DLD1 (cell line): ENCODE measurements around the gene FHIT.

Experiments used
- in situ Hi-C: cut with HindIII; loops from 2 replicates; pipeline ENCODE4 v1.10.0; 2017; ENCODE audit warnings: low sequenced_read_pairs

The FHIT gene

DNA sequence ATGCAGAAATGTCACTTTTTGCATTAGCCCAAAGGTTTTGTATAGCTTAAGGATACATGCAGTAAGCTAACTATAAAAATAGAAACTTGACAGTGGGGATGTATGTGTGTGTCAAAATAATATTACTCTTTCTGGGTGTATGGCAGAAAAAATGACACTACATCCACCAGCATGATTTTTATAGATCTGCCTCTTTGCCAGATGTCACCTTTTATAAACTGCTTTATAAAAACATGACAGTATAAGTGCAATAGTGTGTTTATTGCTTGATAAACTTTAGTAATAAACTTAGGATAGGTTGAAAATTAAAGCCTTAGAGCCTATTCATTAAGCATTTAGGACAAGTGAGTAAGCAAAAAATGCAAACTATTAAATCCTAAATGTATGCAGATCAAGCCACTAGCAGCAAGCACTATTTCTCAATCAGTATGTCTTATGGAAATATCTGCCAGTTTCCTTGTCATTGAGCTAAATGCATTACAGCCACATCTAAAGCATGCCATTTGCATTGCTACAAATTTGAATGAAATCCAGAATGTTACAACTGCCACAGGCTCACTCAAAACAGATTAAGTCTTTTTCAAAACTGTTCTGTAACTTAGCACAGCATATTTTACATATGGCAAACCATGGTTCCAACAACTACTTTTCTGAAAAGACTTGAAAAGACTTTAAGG lies 935.0 kb downstream of the FHIT start:
- in situ Hi-C loops: no loop called here

DNA sequence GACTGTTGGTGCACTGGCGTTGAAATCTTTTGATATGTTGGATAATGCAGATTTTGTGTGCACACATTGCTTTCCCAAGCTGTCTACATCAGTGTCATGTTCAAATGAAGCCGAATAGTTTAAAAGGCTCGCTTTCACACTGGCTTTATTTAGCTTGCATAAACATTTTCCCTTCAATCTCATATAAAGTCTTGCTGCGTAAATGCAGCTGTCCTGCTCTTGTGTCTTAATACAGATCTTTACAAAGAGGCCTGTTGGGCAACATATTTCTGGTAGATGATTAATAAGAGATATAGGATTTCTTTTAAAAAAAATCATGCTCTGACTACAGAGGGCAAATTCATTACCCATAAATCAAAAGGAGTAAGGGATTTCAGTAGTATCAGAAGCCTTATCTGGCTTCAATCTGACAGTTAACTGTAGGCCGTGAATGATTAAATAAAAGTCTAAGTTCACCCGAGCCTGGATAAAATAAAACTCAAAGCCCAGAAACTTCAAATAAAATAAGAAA lies 937.2 kb downstream of the FHIT start:
- in situ Hi-C loops: no loop called here

DNA sequence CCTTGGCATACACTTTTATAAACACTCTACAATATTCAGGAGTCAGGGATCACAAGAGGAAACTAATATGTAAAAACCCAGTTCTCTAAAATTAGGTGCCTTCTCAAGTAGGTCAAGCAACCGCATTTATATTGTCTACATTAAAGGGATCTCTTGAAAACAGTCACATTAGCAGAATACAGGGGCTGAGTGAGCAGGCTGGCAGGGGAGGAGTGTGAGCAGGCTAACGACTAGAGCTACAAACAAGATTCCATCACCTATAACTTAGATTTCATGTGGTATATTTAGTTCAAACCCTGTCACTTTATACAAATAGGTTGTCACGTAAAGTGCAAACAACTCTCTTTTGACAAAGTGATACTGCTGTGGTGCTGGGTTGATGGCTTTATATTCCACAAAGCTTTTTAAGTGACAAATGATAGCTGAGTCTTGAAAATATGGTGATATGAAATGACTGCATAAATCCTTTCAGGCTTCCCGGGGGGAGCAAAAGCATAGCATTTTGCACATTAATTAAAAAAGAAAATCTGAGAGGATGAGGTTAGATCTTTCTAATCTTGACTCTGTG lies 937.9 kb downstream of the FHIT start:
- in situ Hi-C loops: no loop called here

DNA sequence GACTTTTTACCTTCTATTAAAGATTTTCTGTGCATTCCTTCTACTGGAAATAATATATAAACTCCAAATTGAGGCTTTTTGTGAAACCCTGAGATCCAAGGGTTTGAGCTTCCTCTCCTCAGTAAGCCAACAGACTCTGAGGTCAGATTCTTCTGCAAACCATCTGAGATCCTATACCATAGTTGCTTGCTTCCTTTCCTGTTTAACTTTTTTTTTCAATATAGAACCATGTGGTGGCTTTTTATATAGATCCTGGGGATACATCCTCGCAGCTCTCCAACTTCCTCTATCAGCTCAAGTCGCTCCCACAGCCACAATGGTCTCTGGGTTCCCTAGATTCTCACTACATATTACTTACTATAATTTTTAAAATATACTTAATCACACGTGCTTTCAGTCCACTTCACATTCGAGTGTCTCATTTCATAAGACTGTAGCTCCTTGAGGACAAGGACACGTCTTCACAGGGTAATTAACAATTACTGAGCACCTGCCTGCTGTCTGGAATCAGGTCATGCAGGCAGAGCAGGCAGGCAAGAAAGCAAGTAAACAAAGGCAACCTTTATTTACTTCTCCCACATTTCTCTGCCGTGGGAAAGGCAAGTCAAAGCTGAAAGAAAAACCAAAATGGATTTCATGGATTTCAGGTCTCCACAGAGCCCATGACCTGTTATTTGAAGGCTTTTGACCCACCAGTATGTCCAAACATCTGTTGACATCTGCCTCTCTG lies 941.5 kb downstream of the FHIT start:
- in situ Hi-C loops: no loop called here

DNA sequence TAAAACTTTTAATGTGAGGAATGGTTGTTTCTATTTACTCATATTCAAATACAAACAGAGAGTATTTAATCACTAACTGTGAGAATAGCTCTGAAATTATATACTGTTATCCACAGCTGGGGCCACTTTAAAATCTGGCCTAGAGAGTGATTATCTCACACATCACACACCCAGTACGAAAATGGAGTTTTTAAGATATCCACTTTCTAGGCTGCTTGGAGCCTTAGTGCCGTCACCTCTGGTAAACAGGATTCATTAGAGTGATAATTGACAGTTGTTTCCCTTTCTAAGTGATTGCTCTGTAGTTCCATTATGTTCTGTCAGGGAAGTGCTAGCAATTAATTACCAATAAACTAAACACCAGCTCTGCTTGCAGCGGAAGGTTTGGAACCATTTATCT lies 942.4 kb downstream of the FHIT start:
- in situ Hi-C loops: no loop called here

DNA sequence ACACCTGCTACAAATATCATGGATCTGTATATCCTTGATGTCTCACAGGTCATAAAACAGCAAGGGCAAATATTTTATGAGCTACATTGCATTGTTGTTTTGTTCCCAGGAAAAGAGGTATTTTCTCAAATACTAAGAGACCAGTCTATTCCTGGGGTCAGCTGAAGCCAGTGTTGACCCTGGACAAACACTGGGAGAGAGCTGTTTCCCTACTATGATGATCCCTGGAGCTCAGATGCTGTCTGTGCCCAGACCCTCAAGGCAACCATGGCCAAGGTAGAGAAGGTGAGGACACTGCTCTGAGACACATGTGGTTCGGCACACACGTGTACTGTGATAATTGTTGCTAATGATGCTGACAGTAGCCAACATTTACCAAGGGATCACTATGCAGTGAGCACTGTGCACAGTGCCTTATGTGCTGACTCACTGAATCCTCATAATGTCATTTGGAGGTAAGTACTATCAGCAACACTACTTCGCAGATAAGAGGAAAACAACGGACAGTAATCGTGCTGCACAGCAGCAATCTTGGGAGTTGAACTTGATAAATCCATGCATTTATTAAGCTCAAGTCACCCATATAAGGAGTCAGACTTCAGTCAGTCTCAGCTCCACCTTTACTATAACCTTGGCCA lies 943.6 kb downstream of the FHIT start:
- in situ Hi-C loops: no loop called here

DNA sequence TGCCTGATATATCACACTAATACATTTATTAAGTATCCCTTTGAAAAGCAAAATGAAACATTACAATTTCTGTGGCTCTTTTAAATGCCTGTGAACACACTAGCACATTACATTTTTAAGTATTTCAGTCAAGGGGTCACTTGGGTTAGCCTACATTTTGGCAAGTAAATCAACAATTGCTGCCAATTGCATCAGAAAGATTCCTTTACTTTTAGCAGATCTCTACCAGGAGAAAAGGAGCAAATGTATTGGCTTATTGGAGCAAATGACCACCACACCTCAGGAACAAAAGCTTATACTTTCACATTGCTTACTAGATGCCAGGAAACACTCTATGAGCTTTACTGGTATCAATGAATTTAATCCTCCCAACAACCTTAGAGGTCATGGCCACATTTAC lies 947.1 kb downstream of the FHIT start:
- in situ Hi-C loops: no loop called here

DNA sequence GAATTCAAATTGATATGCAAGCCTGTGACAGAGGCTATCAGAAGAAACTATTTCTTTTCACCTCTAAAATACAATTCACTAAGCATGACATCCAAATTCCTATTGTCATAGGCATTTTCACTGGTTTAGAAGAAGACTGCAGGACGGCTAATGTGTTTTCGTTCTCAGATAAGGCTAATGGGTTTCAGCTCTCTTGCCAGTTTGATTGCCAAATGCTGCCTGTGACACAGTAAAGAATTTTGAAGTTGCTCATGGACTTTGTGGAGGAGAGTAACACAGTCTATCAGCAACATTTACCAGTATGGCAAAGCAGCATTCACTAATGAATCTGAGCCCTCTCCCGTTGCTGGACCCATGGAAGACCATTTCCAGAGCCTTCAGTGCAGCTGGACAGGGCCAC lies 948.1 kb downstream of the FHIT start:
- in situ Hi-C loops: no loop called here

DNA sequence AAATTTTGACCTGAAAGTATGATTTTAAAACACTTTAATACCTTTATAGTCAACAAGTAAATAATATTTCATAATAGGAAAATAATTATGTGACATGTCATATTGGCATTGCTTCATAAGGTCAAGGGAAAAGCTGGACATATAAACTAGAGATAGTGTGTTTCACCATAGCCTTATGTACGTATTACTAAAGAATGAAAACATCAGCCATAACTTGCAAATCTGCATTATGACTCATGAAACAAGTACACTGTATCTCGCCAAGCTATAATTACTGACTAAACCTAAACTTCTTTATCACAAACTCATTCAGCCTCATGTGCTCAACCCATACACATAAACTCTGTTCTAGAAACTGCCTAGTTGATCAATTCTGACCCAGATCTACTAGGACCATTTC lies 950.1 kb downstream of the FHIT start:
- in situ Hi-C loops: no loop called here

DNA sequence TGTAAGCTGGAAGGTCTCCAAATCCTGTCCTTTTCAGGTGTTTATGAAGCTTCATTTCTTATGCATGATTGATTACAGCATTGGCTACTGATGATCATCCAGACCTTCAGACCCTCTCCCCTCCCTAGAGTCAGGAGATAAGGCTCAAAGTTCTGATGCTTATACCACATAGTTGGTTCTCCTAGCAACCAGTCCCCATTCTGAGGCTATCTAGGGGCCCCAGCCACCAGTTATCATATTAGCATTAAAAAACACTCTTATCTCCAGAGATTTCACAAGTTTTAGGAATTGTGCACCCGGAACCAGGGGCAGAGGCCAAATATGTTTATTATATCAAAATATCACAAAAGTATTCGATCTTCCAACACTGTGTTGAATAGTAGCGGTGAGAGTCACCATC lies 953.1 kb downstream of the FHIT start:
- in situ Hi-C loops: no loop called here

DNA sequence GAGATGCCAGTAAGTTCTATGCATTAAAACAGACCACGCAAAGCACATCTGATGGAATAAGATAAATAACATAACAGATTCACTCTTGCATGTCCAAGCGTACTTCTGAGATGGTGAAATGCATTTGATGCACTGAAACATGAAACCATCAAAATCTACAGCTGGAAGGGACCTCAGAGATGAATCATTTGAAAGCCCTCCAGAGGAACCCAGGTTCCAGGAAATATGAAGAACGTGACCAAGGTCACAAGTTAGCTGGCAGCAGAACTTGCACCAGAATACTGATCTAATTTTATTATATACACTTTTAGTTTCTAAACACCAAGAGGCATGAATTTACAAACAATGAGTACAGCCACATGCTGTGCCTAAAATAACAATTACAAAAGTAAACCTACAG lies 957.1 kb downstream of the FHIT start:
- in situ Hi-C loops: no loop called here

DNA sequence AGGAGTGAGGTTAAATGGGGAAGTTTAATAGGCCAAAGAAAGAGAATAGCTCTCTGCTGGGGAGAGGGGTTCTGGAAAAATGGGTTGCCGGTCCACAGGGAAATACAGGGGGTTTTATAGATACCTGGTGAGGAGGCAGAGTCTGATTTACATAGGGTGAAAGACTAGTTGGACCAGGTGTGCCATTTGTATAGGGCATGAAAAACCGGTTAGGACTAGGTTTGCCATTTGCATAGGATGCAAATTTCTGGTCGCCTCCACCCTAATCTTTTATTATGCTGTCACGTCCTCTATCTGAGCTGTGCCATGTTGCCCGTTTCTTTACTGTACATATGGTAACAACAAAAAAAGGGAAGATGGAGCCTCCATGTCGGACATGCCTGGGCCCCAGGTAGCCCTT lies 960.1 kb downstream of the FHIT start:
- in situ Hi-C loops: no loop called here

DNA sequence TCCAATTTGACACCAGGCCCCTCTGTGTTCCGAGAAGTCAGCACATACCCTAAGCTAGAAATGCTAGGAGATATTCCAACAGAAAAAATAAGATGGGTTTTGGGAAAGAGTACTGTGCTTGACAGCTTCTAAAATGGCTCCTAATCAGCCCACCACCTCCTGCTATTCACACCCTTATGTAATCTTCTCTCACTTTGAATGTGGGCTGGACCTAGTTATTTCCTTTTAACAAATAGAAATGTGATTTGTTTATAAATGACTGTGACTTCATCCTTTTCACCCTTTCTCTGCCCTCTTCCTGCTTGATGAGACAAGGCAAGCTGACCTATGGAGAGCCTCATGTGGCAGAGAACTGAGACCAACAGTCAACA lies 961.1 kb downstream of the FHIT start:
- in situ Hi-C loops: no loop called here

DNA sequence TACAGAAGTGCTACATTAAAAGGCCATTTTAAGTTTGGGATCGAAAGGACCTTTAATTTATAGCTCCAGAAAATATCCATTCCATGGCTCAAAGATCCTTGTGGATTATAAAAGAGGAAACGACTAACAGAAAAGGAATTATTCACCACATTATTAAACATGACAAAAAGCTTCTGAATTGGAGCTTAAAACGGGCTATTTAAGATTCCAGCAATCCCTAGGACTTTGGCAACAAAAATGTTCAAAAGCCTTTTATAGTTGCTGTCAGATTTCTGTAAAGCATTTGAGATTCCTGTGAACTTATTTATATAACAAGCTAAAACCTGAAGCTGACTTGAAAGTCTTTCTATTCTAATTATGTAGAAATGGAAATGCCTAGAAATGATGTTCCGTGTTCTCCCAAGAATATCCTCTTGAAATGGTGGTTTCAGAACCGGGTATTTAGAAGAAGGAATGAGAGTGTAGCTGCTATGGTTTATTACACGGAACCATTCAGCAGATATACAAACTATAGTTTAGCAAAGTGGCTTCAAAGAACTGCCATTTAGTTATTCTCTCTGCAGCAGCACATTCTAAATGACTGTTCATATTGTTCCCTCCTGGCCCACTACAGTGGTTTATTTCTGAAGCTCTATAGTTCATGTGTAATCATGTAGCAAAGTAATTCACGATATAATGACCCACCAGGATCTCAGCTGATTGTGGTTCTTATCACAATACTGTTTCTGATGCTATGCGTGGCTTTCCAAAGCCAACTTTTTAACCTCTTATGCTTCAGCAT lies 961.7 kb downstream of the FHIT start:
- in situ Hi-C loops: no loop called here

DNA sequence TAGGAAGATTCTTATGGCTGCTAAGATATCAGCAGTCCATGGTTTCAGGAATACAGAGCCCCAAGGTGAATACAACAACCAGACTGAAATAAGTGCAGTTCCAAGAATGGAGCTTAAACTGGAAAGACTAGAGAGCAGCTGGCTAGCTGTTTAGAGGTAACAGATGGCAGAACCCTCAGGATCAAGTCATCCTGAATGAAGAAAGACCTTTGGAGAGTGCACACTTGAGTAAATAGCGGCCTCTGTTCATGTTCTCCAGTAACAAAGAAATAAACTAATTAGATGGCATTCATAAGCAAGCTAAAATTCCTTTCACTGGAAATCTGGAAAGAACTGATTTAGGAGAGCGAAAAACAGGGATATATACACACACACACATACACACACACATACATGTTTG lies 968.4 kb downstream of the FHIT start:
- in situ Hi-C loops: no loop called here

DNA sequence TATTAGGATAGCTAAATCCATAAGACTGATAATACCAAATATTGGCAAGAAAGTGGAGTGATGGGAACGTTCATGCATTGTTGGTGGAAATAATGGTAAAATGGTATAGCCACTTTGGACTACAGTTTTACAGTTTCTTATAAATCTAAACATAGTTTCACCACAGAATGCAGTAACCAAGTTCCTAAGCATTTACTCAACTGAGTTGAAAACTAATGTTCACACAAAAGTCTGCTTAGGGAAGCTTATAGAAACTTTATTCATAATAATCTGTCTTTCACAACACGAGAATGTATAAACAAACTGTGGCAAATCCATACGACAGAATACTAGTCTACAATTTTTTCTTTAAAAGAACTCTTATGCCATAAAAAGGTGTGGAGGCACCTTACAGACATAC lies 969.3 kb downstream of the FHIT start:
- in situ Hi-C loops: no loop called here

DNA sequence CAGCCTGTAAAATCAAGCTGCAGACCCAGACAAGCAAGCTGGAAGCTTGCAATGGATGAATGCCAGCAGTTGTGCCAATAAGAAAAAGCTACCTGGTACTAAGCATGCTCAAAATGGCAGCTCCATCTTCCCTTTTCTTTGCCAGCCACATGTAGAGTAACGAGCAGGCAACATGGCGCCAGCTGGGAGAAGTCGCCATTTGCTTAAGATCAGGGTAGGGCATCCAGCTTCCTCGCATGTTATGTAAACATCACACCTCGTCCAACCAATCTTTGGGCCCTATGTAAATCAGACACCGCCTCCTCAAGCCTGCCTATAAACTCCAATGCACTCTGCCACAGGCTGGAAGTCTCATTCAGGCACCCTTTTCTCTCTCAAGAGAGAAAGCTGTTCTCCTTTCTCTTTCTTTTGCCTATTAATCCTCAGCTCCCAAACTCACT lies 973.9 kb downstream of the FHIT start:
- in situ Hi-C loops: no loop called here

DNA sequence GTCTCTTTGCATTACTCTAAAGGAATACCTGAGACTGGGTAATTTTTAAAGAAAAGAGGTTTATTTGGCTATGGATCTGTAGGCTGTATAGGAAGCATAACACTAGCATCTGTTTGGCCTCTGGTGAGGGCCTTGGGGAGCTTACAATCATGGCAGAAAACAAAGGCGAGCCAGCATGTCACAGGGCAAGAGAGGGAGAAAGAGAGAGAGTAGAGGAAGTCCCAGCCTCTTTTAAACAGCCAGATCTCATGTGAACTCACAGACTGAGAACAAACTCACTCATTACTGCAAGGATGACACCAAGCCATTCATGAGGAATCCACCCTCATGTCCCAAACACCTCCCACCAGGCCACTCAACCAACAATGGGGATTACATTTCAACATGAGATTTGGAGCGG lies 974.6 kb downstream of the FHIT start:
- in situ Hi-C loops: no loop called here

DNA sequence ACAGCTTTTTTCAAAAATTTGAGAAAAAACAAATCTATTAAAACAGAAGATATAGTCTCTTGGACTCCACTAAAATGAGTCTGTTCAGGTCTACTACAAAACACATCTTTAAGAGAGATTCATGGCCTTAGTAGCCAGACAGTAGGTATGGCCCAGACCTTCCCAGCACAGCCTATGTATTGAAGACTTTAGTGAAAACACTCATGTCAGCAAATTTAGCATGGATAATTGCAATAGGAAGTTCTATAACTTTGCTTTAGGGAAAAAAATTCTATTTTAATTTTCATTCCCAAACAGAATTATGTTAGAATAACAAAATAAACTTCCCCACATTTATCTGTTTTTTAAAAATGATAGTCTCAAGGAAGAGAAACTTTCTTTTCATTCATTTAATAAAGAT lies 976.6 kb downstream of the FHIT start:
- in situ Hi-C loops: no loop called here

DNA sequence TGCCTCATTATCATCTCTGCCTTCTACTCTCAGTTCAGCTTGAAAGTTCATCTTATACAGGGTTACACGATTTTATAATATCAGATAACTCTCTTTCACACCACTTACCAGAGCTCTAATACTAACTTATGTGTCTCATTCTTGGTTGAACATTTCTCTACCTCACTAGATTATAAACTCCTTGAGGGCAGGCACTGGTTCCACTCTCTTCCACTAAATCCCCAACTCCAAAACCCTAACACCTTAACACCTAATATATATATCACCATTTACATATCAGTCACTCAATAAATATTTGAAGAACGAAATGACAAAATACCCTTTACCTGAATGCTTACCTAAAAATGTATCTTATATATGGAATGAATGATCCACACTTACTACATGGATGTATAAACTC lies 977.2 kb downstream of the FHIT start:
- in situ Hi-C loops: no loop called here

DNA sequence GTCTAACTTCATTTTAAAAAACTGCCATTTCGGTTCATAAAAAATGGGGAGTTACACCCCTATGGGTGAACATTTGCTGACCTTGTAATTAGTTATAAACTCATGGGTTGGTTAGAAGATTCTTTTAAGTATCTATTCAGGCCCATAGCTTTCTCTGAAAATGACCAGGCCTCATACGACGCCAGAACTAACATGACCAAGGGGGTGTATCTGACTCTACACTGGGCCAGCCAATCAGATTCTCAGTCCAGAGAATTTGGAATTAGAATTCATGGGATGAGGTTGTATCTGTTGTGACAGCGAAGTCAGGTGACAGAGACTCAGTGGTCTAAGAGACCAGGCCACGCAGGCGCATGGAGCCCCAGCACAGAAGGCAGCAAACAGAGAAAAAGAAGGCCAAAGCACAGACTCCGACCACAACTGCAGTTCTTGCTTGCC lies 981.4 kb downstream of the FHIT start:
- in situ Hi-C loops: no loop called here
